A549 (cell line): ENCODE data around the gene HDAC5. TPM values are rescaled to one million over a fixed set of nuclear protein-coding genes. Genes with fewer than 3 reads are reported as not detected.

Experiments used
- ATAC-seq, 2 experiments: fragments of 200-7000 bp in 1 of 2; fragments of >200 bp in 1 of 2; cut with Nextera tagmentation in 1 of 2; cut with Tn5 transposase in 1 of 2; 3 replicates each; pipeline versions ENCODE4 v1.8.0 to v1.9.1; 2018 to 2020; ENCODE audit warnings: mild to moderate bottlenecking in 1 of 2, moderate library complexity in 1 of 2
- CTCF ChIA-PET: fragments of 300-600 bp; sonication (Branson Sonifier 250); formaldehyde crosslinking; extraction: SDS; loops from one replicate; lab custom pipeline; 2021; ENCODE audit warnings: antibody characterized with exemption, inconsistent platforms; lab: Yijun Ruan, JAX
- POLR2A ChIA-PET: fragments of 350-600 bp; formaldehyde crosslinking; extraction: SDS; loops from one replicate; lab custom pipeline; 2021; ENCODE audit warnings: antibody characterized with exemption, inconsistent platforms; lab: Yijun Ruan, JAX
- DNase-seq, 2 experiments: peaks; one replicate each; pipeline versions ENCODE4 v3.0.0 to v3.0.0-alpha.2; 2011 to 2016; ENCODE audit warnings: low read depth in 1 of 2, low spot score in 1 of 2
- FAIRE-seq: peaks from 2 replicates; lab custom pipeline; 2011; peaks lifted over from hg19 to GRCh38; lab: Jason Lieb, UNC
- H3K27ac ChIP-seq, 2 experiments: fragments of >200 bp; sonication (Bioruptor Twin); formaldehyde crosslinking; 3 replicates each; pipeline ENCODE4 v1.5.1; 2016 to 2017
- H3K4me1 ChIP-seq: fragments of >200 bp; sonication (Bioruptor Twin); formaldehyde crosslinking; 3 replicates; pipeline ENCODE4 v1.6.1; 2016
- H3K4me2 ChIP-seq: fragments of >200 bp; sonication (Bioruptor Twin); formaldehyde crosslinking; 3 replicates; pipeline ENCODE4 v1.6.1; 2016
- H3K4me3 ChIP-seq: fragments of >200 bp; sonication (Bioruptor Twin); formaldehyde crosslinking; 3 replicates; pipeline ENCODE4 v1.5.1; 2016
- H3K9me3 ChIP-seq: fragments of >200 bp; sonication (Bioruptor Twin); formaldehyde crosslinking; 3 replicates; pipeline ENCODE4 v1.6.1; 2016
- CBX2 ChIP-seq: fragments of 200-600 bp; sonication (generic); IDR thresholded peaks from 2 replicates; pipeline ENCODE4 v1.6.1; 2016; ENCODE audit warnings: low read depth, mild to moderate bottlenecking, borderline replicate concordance
- E2F6 ChIP-seq: IDR thresholded peaks from 2 replicates; pipeline ENCODE4 v1.6.1; 2012; ENCODE audit warnings: low read depth, borderline replicate concordance
- EP300 ChIP-seq, 2 experiments: fragments of >200 bp; sonication (Bioruptor Twin); formaldehyde crosslinking; IDR thresholded peaks; 2 replicates in 1 of 2; 3 replicates in 1 of 2; pipeline ENCODE4 v1.6.1; 2016 to 2017
- ESRRA ChIP-seq: fragments of 150-350 bp; IDR thresholded peaks from 2 replicates; pipeline ENCODE4 v1.6.1; 2014; ENCODE audit warnings: mild to moderate bottlenecking, low read length, borderline replicate concordance
- HES2 ChIP-seq: fragments of >200 bp; sonication (Bioruptor Twin); formaldehyde crosslinking; IDR thresholded peaks from 2 replicates; pipeline ENCODE4 v1.6.1; 2016
- JUN ChIP-seq, 2 experiments: fragments of >200 bp; sonication (Bioruptor Twin); formaldehyde crosslinking; IDR thresholded peaks; 2 replicates in 1 of 2; 3 replicates in 1 of 2; pipeline ENCODE4 v1.6.1; 2016 to 2017
- KDM1A ChIP-seq: fragments of 200-600 bp; sonication (generic); IDR thresholded peaks from 2 replicates; pipeline ENCODE4 v1.6.1; 2016; ENCODE audit warnings: low read depth, mild to moderate bottlenecking
- MAFK ChIP-seq: fragments of 450-650 bp; IDR thresholded peaks from 2 replicates; pipeline ENCODE4 v1.6.1; 2014; ENCODE audit not compliant: partially characterized antibody
- NFE2L2 ChIP-seq: fragments of 150-350 bp; conservative IDR thresholded peaks from 2 replicates; pipeline ENCODE4 v1.6.1; 2014; ENCODE audit warnings: low read length
- NR3C1 ChIP-seq: fragments of >200 bp; sonication (Bioruptor Twin); formaldehyde crosslinking; IDR thresholded peaks from 3 replicates; pipeline ENCODE4 v1.6.1; 2017
- PBX3 ChIP-seq: IDR thresholded peaks from 2 replicates; pipeline ENCODE4 v1.6.1; 2012
- PHF8 ChIP-seq: fragments of 200-600 bp; sonication (generic); IDR thresholded peaks from 2 replicates; pipeline ENCODE4 v1.6.1; 2016; ENCODE audit warnings: low read depth, mild to moderate bottlenecking, antibody characterized with exemption, moderate library complexity, borderline replicate concordance
- POLR2AphosphoS2 ChIP-seq: conservative IDR thresholded peaks from 2 replicates; pipeline ENCODE4 v1.6.1; 2012; ENCODE audit warnings: low read length, improper control_type of control experiment, inconsistent platforms
- RNF2 ChIP-seq: fragments of 200-600 bp; sonication (generic); IDR thresholded peaks from 2 replicates; pipeline ENCODE4 v1.6.1; 2016; ENCODE audit warnings: low read depth, mild to moderate bottlenecking, antibody characterized with exemption, moderate library complexity, borderline replicate concordance
- USF2 ChIP-seq: fragments of 450-650 bp; IDR thresholded peaks from 2 replicates; pipeline ENCODE4 v1.6.1; 2014; ENCODE audit warnings: antibody characterized with exemption
- ZC3H11A ChIP-seq: fragments of 450-650 bp; IDR thresholded peaks from 2 replicates; pipeline ENCODE4 v1.6.1; 2014; ENCODE audit warnings: antibody characterized with exemption, mild to moderate bottlenecking
- WGBS: methylation state at CpG from one replicate; pipeline ENCODE4 v1.1.6; 2017; ENCODE audit errors: missing lambda C conversion rate; 5-methylcytosine and 5-hydroxymethylcytosine counted together
- polyA plus RNA-seq, 4 experiments: library from polyadenylated mRNA; depleted of rRNA in 3 of 4; stranded (reverse); fragments of >200 nt; fragmentation: RNase III in 1 of 4; extraction: RNeasy Plus Mini Kit Qiagen cat#74134 plus additional on column Dnase treatment in 1 of 4; gene quantifications; 2 replicates in 3 of 4; 3 replicates in 1 of 4; pipeline ENCODE4 v1.2.3, GENCODE V29; 2011 to 2017

HDAC5 gene
- polyA plus RNA-seq, 2 of the 4 experiments (the other 2 are of a cell fraction) = 3.1 to 7.1 TPM

- FAIRE-seq = no peak
These were observed 36.2 kb upstream of the HDAC5 start for GRCh38 chr17:44159519-44160210.

GRCh38 chr17:44155488-44155887, 32.0 kb upstream of the HDAC5 start:
- H3K4me3 ChIP-seq = no peak overlapping the region
- TF ChIP-seq POLR2AphosphoS2 (peak; percentile 72; the same call in 1 of the 2 replicates), HES2 (no peak), E2F6 (no peak), CBX2 (no peak), KDM1A (no peak), MAFK (no peak), EP300 (IDR thresholded peaks at IDR 0.05) (no peak)
- FAIRE-seq (no peak), DNase-seq (no peak), ATAC-seq (no peak; a peak in 3 of 6 replicates)
- no peak overlapping the region for H3K27ac ChIP-seq
- no peaks in the 10 kb centered on the region for H3K4me1 ChIP-seq
- no peak overlapping the region for H3K4me2 ChIP-seq
- POLR2A ChIA-PET = no interaction called here
- no peaks in the 10 kb centered on the region for H3K9me3 ChIP-seq
- whole genome bisulfite sequencing = 96% methylated on average over 2 of the region's 2 CpGs
- CTCF ChIA-PET = interaction anchor here (1.0 to 8.3 kb wide), 7 partner anchors 14 to 176 kb away, joined by 3 to 88 read pairs (median 6); partner anchors contain the start of genes ASB16 and HROB

More at GRCh38 chr17:44159519-44160210, 36.2 kb upstream of the HDAC5 start:
- no peak for DNase-seq
- ChIA-PET POLR2A (no interaction called here), CTCF (interaction anchor here (1.0 to 8.1 kb wide), 10 partner anchors 9 to 191 kb away, joined by 3 to 88 read pairs (median 4); partner anchors contain the start of genes ASB16 and HROB)
- Histone ChIP-seq H3K4me1 (no peaks in the 10 kb centered on the region), H3K4me2 (no peak overlapping the region)
- ATAC-seq = no peak
- TF ChIP-seq USF2 (no peak; the same call in 1 of the 2 replicates), MAFK (peak; percentile 78), ESRRA (no peak), NFE2L2 (no peak)
- TF ChIP-seq, all 56 proteins: peak for 1
- no peak overlapping the region for H3K4me3 ChIP-seq
- no peak overlapping the region for H3K27ac ChIP-seq
- 89% methylated on average over 15 of the region's 15 CpGs for WGBS
- H3K9me3 ChIP-seq = no peaks in the 10 kb centered on the region

GRCh38 chr17:44152875-44153274, 29.4 kb upstream of the HDAC5 start:
- Histone ChIP-seq H3K27ac (peak overlapping the region; percentile 45 to 65; a peak in 4 of 6 replicates), H3K9me3 (no peaks in the 10 kb centered on the region), H3K4me1 (no peaks in the 10 kb centered on the region), H3K4me2 (no peak overlapping the region), H3K4me3 (no peak overlapping the region)
- ChIA-PET POLR2A (no interaction called here), CTCF (interaction anchor here (1.9 to 8.3 kb wide), 5 partner anchors 12 to 69 kb away, joined by 6 to 88 read pairs (median 33); partner anchors contain the start of genes ASB16 and HROB)
- DNase-seq = no peak
- no peak for ATAC-seq
- WGBS = 99% methylated on average over 4 of the region's 4 CpGs
- FAIRE-seq = no peak
- no peak for TF ChIP-seq NR3C1
- TF ChIP-seq PBX3 = no peak
- no peak for TF ChIP-seq ZC3H11A
- no peak for TF ChIP-seq JUN (IDR thresholded peaks at IDR 0.05)
- TF ChIP-seq USF2 = no peak
- TF ChIP-seq RNF2 = no peak
- TF ChIP-seq E2F6 = no peak
- no peak for TF ChIP-seq PHF8
